GM19438 (cell line): Measurements from ENCODE around the gene ARSG.
A peak's percentile ranks its signal among the peaks of the same experiment; 100 is the strongest.
"Not testable (repeated sequence)": the region's sequence is repeated elsewhere in the genome, so short reads cannot be mapped to it uniquely, and the experiment has no call there.

ENCODE experiments used
- ATAC-seq: cut with Tn5 transposase; IDR thresholded peaks from one replicate; pipeline ENCODE4 v1.9.1; 2021; ENCODE audit warnings: low read depth; ENCODE audit not compliant: unreplicated experiment

ARSG gene

GRCh38 chr17:68290955-68291835, at the start of gene ARSG, which contains the start of gene SLC16A6:
TSS of gene ARSG (plus strand) at chr17:68291495. CDS start at chr17:68307494, 15,999 bp downstream.
TSS of gene SLC16A6 (minus strand) at chr17:68291127. CDS start at chr17:68278320, 12,807 bp downstream.
- peak; percentile 43 for ATAC-seq

- ATAC-seq, result no peak
Observed at GRCh38 chr17:68246271-68247028, 44.8 kb upstream of the ARSG start.

- ATAC-seq, result peak; percentile 89
Observed at GRCh38 chr17:68247445-68248198, 43.7 kb upstream of the ARSG start, which contains the start of gene AMZ2. TSS of gene AMZ2 (plus strand) at chr17:68248043. CDS start at chr17:68250188, 2,145 bp downstream.

GRCh38 chr17:68248199-68248825, 43.0 kb upstream of the ARSG start:
- peak; percentile 25 for ATAC-seq

GRCh38 chr17:68248891-68249290, 42.4 kb upstream of the ARSG start:
- no peak for ATAC-seq

GRCh38 chr17:68249354-68249765, 41.9 kb upstream of the ARSG start:
- no peak for ATAC-seq

GRCh38 chr17:68253426-68253825, 37.9 kb upstream of the ARSG start:
- not testable (repeated sequence) for ATAC-seq

- ATAC-seq, result no peak
Observed at GRCh38 chr17:68255151-68255550, 36.1 kb upstream of the ARSG start.

- no peak for ATAC-seq
Observed at GRCh38 chr17:68255731-68256538, 35.4 kb upstream of the ARSG start.

GRCh38 chr17:68256701-68257100, 34.6 kb upstream of the ARSG start:
- ATAC-seq, result not testable (repeated sequence)

GRCh38 chr17:68257934-68258333, 33.4 kb upstream of the ARSG start:
- no peak for ATAC-seq

- ATAC-seq, result peak; percentile 84
Observed at GRCh38 chr17:68258890-68259647, 32.2 kb upstream of the ARSG start.

- not testable (repeated sequence) for ATAC-seq
Observed at GRCh38 chr17:68259648-68259951, 31.7 kb upstream of the ARSG start.

- no peak for ATAC-seq
Observed at GRCh38 chr17:68260051-68260762, 31.1 kb upstream of the ARSG start.

- not testable (repeated sequence) for ATAC-seq
Observed at GRCh38 chr17:68262467-68262866, 28.8 kb upstream of the ARSG start.

GRCh38 chr17:68263101-68263681, 28.1 kb upstream of the ARSG start:
- peak; percentile 43 for ATAC-seq

- not testable (repeated sequence) for ATAC-seq
Observed at GRCh38 chr17:68265833-68266232, 25.5 kb upstream of the ARSG start.

GRCh38 chr17:68273722-68274121, 17.6 kb upstream of the ARSG start:
- ATAC-seq, result no peak
